Upper lobe of left lung (tissue), 6 donors: Measurements from ENCODE around the gene GUCY2C. TPM values are rescaled to one million over a fixed set of nuclear protein-coding genes. Genes with fewer than 3 reads are reported as not detected.
"Not testable (repeated sequence)": the region's sequence is repeated elsewhere in the genome, so short reads cannot be mapped to it uniquely, and the experiment has no call there.

Source experiments
- ATAC-seq, 2 donors: fragments of 200-7000 bp; cut with Tn5 transposase; one replicate each; pipeline ENCODE4 v1.9.1; 2022; ENCODE audit warnings: mild to moderate bottlenecking in 2 of 2, moderate library complexity in 2 of 2; ENCODE audit not compliant: low FRiP score in 2 of 2
- DNase-seq, 2 donors: peaks; one replicate each; pipeline ENCODE4 v3.0.0-alpha.2; 2019 to 2020
- H3K27ac ChIP-seq, 4 donors: fragments of 200-600 bp; sonication (generic); one replicate each; pipeline ENCODE4 v1.5.1; 2016 to 2019
- H3K27me3 ChIP-seq, 4 donors: fragments of 200-600 bp; sonication (generic); one replicate each; pipeline ENCODE4 v1.5.1; 2017 to 2019
- H3K36me3 ChIP-seq, 4 donors: fragments of 200-600 bp; sonication (generic); one replicate each; pipeline ENCODE4 v1.5.1; 2016 to 2019
- H3K4me1 ChIP-seq, 4 donors: fragments of 200-600 bp; sonication (generic); one replicate each; pipeline ENCODE4 v1.5.1; 2018 to 2019
- H3K4me3 ChIP-seq, 4 donors: fragments of 200-600 bp; sonication (generic); one replicate each; pipeline ENCODE4 v1.5.1; 2017 to 2019; ENCODE audit warnings: mild to moderate bottlenecking in 2 of 4, moderate library complexity in 1 of 4
- H3K9me3 ChIP-seq, 4 donors: fragments of 200-600 bp; sonication (generic); one replicate each; pipeline ENCODE4 v1.5.1; 2018 to 2019
- CTCF ChIP-seq, 6 experiments: fragments of 450-650 bp in 4 of 6; fragments of 200-600 bp in 2 of 6; sonication (generic) in 2 of 6; IDR thresholded peaks; one replicate each; pipeline ENCODE4 v1.5.1; 2016 to 2019; ENCODE audit warnings: antibody characterized with exemption in 6 of 6
- EP300 ChIP-seq, 4 donors: sonication (generic); formaldehyde crosslinking; IDR thresholded peaks; one replicate each; pipeline ENCODE4 v1.5.1; 2017; ENCODE audit warnings: antibody characterized with exemption in 4 of 4, control low read depth in 2 of 4
- POLR2A ChIP-seq, 4 donors: fragments of 450-650 bp; IDR thresholded peaks; one replicate each; pipeline ENCODE4 v1.5.1; 2016 to 2017; ENCODE audit warnings: antibody characterized with exemption in 4 of 4, mild to moderate bottlenecking in 2 of 4
- POLR2AphosphoS5 ChIP-seq, 2 donors: sonication (generic); formaldehyde crosslinking; IDR thresholded peaks; one replicate each; pipeline ENCODE4 v1.5.1; 2017; ENCODE audit warnings: antibody characterized with exemption in 2 of 2
- WGBS, 2 donors: methylation state at CpG; one replicate each; pipeline ENCODE4 v1.1.5; 2017 to 2018; 5-methylcytosine and 5-hydroxymethylcytosine counted together
- total RNA-seq, 6 donors: library from RNA; depleted of rRNA in 4 of 6; stranded (reverse); fragments of >200 nt in 4 of 6; gene quantifications; one replicate each; pipeline versions ENCODE4 v1.1.0 to v1.2.1, GENCODE V29; 2016 to 2021
- donor health status: DM: no; HTN: no; CAD: no; lungs with moderate emphysema.
- donor health status: DM: no; HTN: yes; CAD: no; lungs with severe emphysema.

The GUCY2C gene
- total RNA-seq, 6 donors from 2014 or later: 1.0 TPM; not detected in 5

DNA sequence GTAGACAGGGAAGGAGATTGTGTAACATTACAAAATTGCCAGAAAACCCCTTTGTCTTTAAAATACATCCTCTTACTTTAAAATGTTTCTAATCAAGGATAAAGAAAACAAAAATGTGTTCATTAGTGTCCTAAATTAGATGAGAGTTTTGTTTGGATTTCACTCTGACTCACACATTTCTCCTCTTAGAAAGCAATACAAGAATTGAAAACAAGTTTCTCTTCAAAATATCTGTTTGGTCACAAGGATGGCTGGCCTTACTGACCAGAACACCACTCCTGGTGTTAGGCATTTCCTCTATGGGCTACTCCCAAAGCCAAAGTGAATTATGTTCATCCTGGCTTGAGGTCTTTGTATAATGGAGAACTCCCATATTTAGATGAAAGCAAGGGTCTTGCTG lies 6.4 kb downstream of the GUCY2C start:
- Histone ChIP-seq H3K27ac (no peak overlapping the region), H3K4me3 (no peak overlapping the region), H3K36me3 (no peaks in the 10 kb centered on the region), H3K4me1 (no peaks in the 10 kb centered on the region), H3K27me3 (no peaks in the 10 kb centered on the region), H3K9me3 (no peaks in the 10 kb centered on the region)
- ATAC-seq (no peak), DNase-seq (no peak)
- TF ChIP-seq POLR2A (IDR thresholded peaks at IDR 0.05) (no peak), POLR2AphosphoS5 (IDR thresholded peaks at IDR 0.05) (no peak), EP300 (IDR thresholded peaks at IDR 0.05) (no peak), CTCF (IDR thresholded peaks at IDR 0.05) (no peak)

GRCh38 chr12:14689144-14689543 lies 7.3 kb downstream of the GUCY2C start:
- 93 to 97% methylated on average over 1 of the region's 1 CpG for WGBS, 2 donors
- H3K4me3 ChIP-seq: no peak overlapping the region
- no peaks in the 10 kb centered on the region for H3K4me1 ChIP-seq
- no peak overlapping the region for H3K27ac ChIP-seq
- H3K9me3 ChIP-seq: no peaks in the 10 kb centered on the region
- no peak for DNase-seq
- no peaks in the 10 kb centered on the region for H3K27me3 ChIP-seq
- TF ChIP-seq EP300 (IDR thresholded peaks at IDR 0.05): no peak
- TF ChIP-seq POLR2AphosphoS5 (IDR thresholded peaks at IDR 0.05): no peak
- no peak for TF ChIP-seq POLR2A (IDR thresholded peaks at IDR 0.05)
- no peak for TF ChIP-seq CTCF (IDR thresholded peaks at IDR 0.05)
- ATAC-seq: no peak
- H3K36me3 ChIP-seq: no peaks in the 10 kb centered on the region

GRCh38 chr12:14682231-14682630 lies 14.2 kb downstream of the GUCY2C start:
- not testable (repeated sequence) for H3K4me1 ChIP-seq, DNase-seq, H3K27ac ChIP-seq, ATAC-seq, H3K36me3 ChIP-seq, H3K9me3 ChIP-seq, H3K4me3 ChIP-seq, H3K27me3 ChIP-seq
- 83 to 84% methylated on average over 4 of the region's 4 CpGs for WGBS, 2 donors

- WGBS, 2 donors: 74 to 75% methylated on average over 2 of the region's 2 CpGs
- no peaks in the 10 kb centered on the region for H3K27me3 ChIP-seq
These were observed 14.8 kb downstream of the GUCY2C start for GRCh38 chr12:14681625-14682024.

DNA sequence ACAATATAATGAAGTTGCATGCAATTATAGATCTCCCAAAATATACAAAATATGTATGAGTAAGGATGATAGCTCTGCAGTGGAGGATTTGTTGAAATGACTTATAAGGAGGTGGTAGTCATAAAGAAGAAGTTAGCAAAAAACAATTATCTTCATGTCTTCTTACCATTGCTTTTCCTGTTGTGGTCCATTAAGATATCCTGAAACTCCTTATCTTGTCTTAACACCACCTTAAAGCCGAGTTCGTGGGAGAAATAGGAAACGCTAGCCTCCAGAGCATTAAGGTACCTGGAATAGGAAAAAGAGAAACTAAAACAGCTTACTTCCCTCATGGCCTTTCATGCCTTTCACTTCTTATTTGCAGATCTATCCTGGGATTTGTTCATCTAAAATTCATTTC lies 15.2 kb downstream of the GUCY2C start:
- no peaks in the 10 kb centered on the region for H3K9me3 ChIP-seq
- DNase-seq (no peak), ATAC-seq (no peak)
- 45 to 59% methylated on average over 3 of the region's 3 CpGs for WGBS, 2 donors
- H3K4me1 ChIP-seq: no peaks in the 10 kb centered on the region
- no peak overlapping the region for H3K27ac ChIP-seq
- H3K36me3 ChIP-seq: no peaks in the 10 kb centered on the region
- H3K4me3 ChIP-seq: no peak overlapping the region
- no peaks in the 10 kb centered on the region for H3K27me3 ChIP-seq
- TF ChIP-seq CTCF (IDR thresholded peaks at IDR 0.05) (no peak), EP300 (IDR thresholded peaks at IDR 0.05) (no peak), POLR2AphosphoS5 (IDR thresholded peaks at IDR 0.05) (no peak), POLR2A (IDR thresholded peaks at IDR 0.05) (no peak)

More at GRCh38 chr12:14681625-14682024, 14.8 kb downstream of the GUCY2C start:
- Histone ChIP-seq H3K27ac (no peak overlapping the region), H3K36me3 (no peaks in the 10 kb centered on the region), H3K4me1 (no peaks in the 10 kb centered on the region), H3K4me3 (no peak overlapping the region), H3K9me3 (no peaks in the 10 kb centered on the region)
- TF ChIP-seq POLR2A (IDR thresholded peaks at IDR 0.05) (no peak), POLR2AphosphoS5 (IDR thresholded peaks at IDR 0.05) (no peak), EP300 (IDR thresholded peaks at IDR 0.05) (no peak), CTCF (IDR thresholded peaks at IDR 0.05) (no peak)
- no peak for ATAC-seq
- no peak for DNase-seq
